HG03039 (cell line): ENCODE results near the gene R3HDM2.
"Not testable (repeated sequence)": the region's sequence is repeated elsewhere in the genome, so short reads cannot be mapped to it uniquely, and the experiment has no call there.

Experiments
- ATAC-seq: cut with Tn5 transposase; IDR thresholded peaks from one replicate; pipeline ENCODE4 v1.9.1; 2021; ENCODE audit warnings: mild to moderate bottlenecking, moderate library complexity; ENCODE audit not compliant: unreplicated experiment

The R3HDM2 gene

GRCh38 chr12:57384478-57384877 is 46.4 kb downstream of the R3HDM2 start:
- no peak for ATAC-seq

GRCh38 chr12:57381693-57382220 is 49.1 kb downstream of the R3HDM2 start:
- ATAC-seq, result no peak

- no peak for ATAC-seq
Measured at GRCh38 chr12:57380300-57380699, 50.5 kb downstream of the R3HDM2 start.

DNA sequence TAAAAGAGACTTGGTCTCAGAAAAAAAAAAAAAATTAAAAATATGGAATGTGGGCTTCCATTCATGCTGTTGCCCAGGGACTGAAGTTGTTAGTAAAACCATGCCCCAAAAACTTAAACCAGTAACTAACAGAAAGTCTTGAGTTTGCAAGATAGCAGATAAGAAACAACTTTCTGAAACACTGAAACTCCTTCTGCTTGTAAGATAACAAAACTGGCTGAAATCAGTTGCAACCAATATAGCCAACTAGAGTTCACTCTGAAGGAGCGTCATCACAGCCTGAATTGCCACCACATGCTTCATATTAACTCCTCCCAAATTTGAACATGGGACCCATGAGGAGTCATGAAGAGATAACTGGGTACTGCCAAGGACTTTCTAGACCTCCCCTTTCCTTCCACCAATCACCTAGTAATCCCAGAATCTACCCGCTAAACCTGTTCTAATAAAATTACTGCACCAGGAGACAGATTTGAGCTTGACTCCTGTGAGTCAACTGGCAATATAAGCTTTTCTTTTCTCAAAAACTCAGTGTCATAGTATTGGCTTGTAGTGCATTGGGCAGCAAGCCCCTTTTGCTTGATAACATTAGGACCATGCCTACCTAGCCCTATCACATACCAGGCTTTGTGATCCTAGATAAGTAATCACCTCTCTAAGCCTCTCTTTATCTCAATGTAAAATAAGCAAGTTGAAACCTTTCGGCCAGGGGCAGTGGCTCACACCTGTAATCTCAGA is 53.6 kb downstream of the R3HDM2 start:
- ATAC-seq, result no peak

GRCh38 chr12:57372233-57372632 is 58.6 kb downstream of the R3HDM2 start:
- no peak for ATAC-seq

- no peak for ATAC-seq
Measured at GRCh38 chr12:57370696-57371095, 60.1 kb downstream of the R3HDM2 start.

GRCh38 chr12:57370072-57370471 is 60.8 kb downstream of the R3HDM2 start:
- no peak for ATAC-seq

DNA sequence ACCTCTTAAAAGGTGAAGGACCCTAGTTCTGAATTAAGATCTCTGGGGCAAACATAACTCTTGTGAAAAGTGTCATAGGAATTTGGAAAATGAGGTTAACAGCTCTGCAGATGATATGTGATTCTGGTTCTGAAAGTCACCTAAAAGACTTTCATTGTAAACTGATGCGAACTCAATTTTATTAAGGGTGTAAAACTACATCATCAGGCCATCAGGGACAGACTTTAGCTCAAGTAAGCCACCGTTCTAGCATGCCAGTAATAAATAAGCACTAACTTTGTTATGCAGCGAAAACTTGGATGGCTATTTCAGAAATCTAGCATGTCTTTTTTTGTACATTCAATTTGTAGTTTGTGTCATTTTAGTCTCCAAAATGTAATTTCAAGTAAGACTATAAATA is 61.6 kb downstream of the R3HDM2 start:
- no peak for ATAC-seq

GRCh38 chr12:57368349-57369095 is 62.3 kb downstream of the R3HDM2 start:
- no peak for ATAC-seq

DNA sequence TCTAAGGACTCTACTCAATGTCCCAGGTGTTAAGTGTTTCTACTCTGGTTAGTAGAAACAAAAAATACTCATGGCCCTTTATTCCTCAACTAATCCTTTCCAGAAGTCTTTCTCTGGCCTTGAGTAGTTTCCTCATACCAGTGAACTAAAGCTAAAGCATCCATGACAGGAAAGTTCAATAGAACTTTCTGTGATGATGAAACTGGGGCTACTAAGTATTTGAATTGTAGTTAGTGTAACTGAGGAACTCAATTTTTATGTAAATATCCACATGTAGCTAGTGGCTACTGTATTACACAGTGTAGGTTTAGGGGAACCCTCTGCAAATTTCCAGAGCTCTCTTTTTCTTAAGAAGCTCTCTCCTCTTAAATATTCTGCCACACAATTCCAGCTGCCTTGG is 63.7 kb downstream of the R3HDM2 start:
- no peak for ATAC-seq

DNA sequence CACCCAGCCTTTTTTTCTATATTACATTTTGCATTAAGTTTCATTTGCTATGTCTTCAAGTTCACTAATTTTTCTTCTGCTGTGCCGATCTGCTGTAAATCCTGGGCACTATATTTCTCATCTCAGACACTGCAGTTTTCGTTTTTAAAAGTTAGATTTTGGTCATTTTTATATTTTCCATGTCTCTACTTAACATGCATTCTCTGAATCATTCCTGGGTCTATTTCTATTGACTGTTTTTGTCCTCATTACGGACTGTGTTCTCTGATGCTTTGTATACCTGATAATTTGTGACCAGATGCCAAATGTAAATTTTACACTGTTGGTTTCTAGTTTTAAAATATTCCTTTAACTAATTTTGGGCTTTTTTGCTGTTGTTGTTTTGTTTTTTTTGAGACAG is 64.5 kb downstream of the R3HDM2 start:
- no peak for ATAC-seq

DNA sequence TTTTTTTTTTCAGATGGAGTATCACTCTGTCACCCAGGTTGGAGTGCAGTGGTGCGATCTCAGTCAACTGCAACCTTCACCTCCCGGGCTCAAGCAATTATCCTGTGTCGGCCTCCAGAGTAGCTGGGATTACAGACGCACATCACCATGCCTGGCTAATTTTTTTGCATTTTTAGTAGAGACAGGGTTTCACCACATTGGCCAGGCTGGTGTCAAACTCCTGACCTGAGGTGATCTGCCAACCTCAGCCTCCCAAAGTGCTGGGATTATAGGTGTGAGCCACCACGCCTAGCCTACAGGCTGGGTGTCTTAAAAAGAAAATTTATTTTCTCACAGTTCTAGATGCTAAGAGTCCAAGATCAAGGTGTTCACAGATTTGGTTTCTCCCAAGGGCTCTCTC is 66.7 kb downstream of the R3HDM2 start:
- ATAC-seq, result not testable (repeated sequence)

- ATAC-seq, result no peak
Measured at GRCh38 chr12:57360468-57360867, 70.4 kb downstream of the R3HDM2 start.

- no peak for ATAC-seq
Measured at GRCh38 chr12:57358646-57359045, 72.2 kb downstream of the R3HDM2 start.

DNA sequence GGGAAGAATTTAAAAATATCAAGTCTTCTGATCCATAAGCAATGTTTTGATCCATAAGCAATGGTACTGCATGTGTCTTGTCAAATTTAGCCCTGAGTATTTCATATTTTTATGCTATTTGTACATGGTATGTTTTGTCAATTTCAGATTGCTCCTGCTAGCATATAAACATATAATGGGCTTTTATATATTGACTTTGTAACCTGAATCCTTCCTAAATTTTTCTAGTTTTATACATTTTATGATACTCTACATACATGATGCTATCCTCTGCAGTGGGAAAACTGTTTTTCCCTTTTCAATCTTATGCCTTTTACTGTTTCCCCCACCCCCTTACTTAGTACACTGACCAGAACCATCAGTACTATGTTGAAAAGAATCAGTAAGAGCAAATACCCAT is 75.1 kb downstream of the R3HDM2 start:
- no peak for ATAC-seq

GRCh38 chr12:57352166-57352565 is 78.7 kb downstream of the R3HDM2 start:
- ATAC-seq, result no peak

- ATAC-seq, result no peak
Measured at GRCh38 chr12:57347284-57347683, 83.6 kb downstream of the R3HDM2 start.

GRCh38 chr12:57343703-57344378 is 87.0 kb downstream of the R3HDM2 start:
- no peak for ATAC-seq

DNA sequence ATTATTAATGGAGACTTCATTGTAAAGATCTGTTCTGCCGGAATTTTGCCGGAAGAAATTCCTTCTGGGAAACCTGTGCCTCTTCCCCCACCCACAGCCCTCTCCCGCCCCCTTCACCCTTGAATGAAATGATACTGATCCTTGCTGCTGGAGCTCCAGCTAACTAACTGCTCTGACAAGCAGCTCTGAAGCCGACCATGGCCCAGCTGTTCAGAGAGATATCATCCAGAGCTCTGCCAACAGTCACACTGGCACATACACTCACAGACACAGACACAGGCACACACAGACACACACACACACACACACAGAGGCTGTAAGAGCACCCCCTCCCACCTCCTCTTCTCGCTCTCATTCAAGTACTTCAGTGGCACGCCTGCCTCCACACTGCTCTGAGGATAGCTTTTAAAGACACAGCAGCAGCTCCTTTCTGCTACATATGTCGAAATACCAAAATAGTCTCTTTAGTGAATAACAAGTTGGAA is 88.6 kb downstream of the R3HDM2 start:
- ATAC-seq, result no peak

GRCh38 chr12:57341275-57341990 is 89.4 kb downstream of the R3HDM2 start:
- ATAC-seq, result no peak

- no peak for ATAC-seq
Measured at GRCh38 chr12:57340104-57340503, 90.7 kb downstream of the R3HDM2 start.
